Measurements from ENCODE around the gene RBAK. TPM values are rescaled to one million over a fixed set of nuclear protein-coding genes. Genes with fewer than 3 reads are reported as not detected.

The RBAK gene
- total RNA-seq, 1 experiment from 2014 or later = 14.5 TPM

DNA sequence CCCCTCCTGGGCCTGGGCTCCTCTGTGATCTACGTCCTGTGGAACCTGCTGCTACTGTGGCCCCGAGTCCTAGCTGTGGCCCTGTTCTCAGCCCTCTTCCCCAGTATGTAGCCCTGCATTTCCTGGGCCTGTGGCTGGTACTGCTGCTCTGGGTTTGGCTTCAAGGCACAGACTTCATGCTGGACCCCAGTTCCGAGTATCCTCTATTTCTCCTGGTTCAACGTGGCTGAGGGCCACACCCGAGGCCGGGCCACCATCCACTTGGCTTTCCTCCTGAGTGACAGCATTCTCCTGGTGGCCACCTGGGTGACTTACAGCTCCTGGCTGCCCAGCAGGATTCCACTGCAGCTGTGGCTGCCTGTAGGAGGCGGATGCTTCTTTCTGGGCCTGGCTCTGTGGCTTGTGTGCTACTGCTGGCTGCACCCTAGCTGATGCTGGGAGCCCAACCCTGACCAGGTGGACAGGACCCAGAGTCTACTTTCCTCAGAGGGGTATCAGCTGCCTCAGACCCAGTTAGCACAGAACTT lies 48.9 kb upstream of the RBAK start (continued):
- TF ChIP-seq ZBTB21 (CRISPR knock-in tag; IDR thresholded peaks at IDR 0.05; ENCODE audit: borderline replicate concordance) (no peak), OVOL2 (CRISPR knock-in tag; IDR thresholded peaks at IDR 0.05; ENCODE audit: borderline replicate concordance) (no peak), FOXP1 (CRISPR knock-in tag; IDR thresholded peaks at IDR 0.05; ENCODE audit: borderline replicate concordance) (no peak)
- TF ChIP-seq, protein P1, sequence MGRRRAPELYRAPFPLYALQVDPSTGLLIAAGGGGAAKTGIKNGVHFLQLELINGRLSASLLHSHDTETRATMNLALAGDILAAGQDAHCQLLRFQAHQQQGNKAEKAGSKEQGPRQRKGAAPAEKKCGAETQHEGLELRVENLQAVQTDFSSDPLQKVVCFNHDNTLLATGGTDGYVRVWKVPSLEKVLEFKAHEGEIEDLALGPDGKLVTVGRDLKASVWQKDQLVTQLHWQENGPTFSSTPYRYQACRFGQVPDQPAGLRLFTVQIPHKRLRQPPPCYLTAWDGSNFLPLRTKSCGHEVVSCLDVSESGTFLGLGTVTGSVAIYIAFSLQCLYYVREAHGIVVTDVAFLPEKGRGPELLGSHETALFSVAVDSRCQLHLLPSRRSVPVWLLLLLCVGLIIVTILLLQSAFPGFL (CRISPR knock-in tag; IDR thresholded peaks at IDR 0.05; ENCODE audit: borderline replicate concordance) = no peak

- ATAC-seq = no peak
- CTCF ChIA-PET = interaction anchor here (0.6 kb wide), 1 partner anchor 1577 kb away, joined by 3 read pairs; no protein-coding TSS in a partner anchor
Observed at GRCh38 chr7:4998244-4998643, 47.4 kb upstream of the RBAK start.

More at GRCh38 chr7:4998244-4998643, 47.4 kb upstream of the RBAK start:
- H3K9me3 Mint-ChIP-seq = no peaks in the 10 kb centered on the region
- POLR2A ChIA-PET = interaction anchor here (0.5 kb wide), 1 partner anchor 83 kb away, joined by 6 read pairs; no protein-coding TSS in a partner anchor
- peaks cover 29% of the 10 kb centered on the region for H3K36me3 Mint-ChIP-seq
- no peaks in the 10 kb centered on the region for H3K4me1 Mint-ChIP-seq
- no peak overlapping the region for H3K4me3 Mint-ChIP-seq
- no peaks in the 10 kb centered on the region for H3K27me3 Mint-ChIP-seq (ENCODE audit: low read depth)
- TF ChIP-seq PRDM15 (CRISPR knock-in tag; IDR thresholded peaks at IDR 0.05) = no peak
- TF ChIP-seq SP1 (CRISPR knock-in tag; conservative IDR thresholded peaks at IDR 0.05) = no peak
- TF ChIP-seq AFF4 (CRISPR knock-in tag; IDR thresholded peaks at IDR 0.05; ENCODE audit: borderline replicate concordance) = no peak
- H3K27ac Mint-ChIP-seq = no peak overlapping the region
- no peak for DNase-seq (ENCODE audit: low spot score)
